Measurements from ENCODE around the gene MYO3A. TPM values are rescaled to one million over a fixed set of nuclear protein-coding genes. Genes with fewer than 3 reads are reported as not detected.

Gene MYO3A
- total RNA-seq, 3 donors from 2014 or later = 0.29 to 0.33 TPM; not detected in 1

- no peak for DNase-seq (ENCODE audit: low spot score in 2 of 2)
- H3K36me3 ChIP-seq = no peaks in the 10 kb centered on the region
- H3K4me1 ChIP-seq = no peaks in the 10 kb centered on the region
- H3K27ac ChIP-seq = no peak overlapping the region
- H3K4me3 ChIP-seq = peak overlapping the region; percentile 22 to 62 (median 47)
- H3K9me3 ChIP-seq = no peaks in the 10 kb centered on the region
- TF ChIP-seq, protein P1, sequence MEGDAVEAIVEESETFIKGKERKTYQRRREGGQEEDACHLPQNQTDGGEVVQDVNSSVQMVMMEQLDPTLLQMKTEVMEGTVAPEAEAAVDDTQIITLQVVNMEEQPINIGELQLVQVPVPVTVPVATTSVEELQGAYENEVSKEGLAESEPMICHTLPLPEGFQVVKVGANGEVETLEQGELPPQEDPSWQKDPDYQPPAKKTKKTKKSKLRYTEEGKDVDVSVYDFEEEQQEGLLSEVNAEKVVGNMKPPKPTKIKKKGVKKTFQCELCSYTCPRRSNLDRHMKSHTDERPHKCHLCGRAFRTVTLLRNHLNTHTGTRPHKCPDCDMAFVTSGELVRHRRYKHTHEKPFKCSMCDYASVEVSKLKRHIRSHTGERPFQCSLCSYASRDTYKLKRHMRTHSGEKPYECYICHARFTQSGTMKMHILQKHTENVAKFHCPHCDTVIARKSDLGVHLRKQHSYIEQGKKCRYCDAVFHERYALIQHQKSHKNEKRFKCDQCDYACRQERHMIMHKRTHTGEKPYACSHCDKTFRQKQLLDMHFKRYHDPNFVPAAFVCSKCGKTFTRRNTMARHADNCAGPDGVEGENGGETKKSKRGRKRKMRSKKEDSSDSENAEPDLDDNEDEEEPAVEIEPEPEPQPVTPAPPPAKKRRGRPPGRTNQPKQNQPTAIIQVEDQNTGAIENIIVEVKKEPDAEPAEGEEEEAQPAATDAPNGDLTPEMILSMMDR (IDR thresholded peaks at IDR 0.05) = no peak
- TF ChIP-seq POLR2A (IDR thresholded peaks at IDR 0.05) = no peak
- TF ChIP-seq POLR2AphosphoS5 (IDR thresholded peaks at IDR 0.05) = no peak
- peaks cover 0 to 26% of the 10 kb centered on the region in 2 donors for H3K27me3 ChIP-seq
- intact Hi-C loops (cut with DNase I; ENCODE audit: low total_unique reads) = no loop called here
Measured at GRCh38 chr10:25934621-25935139, 651 bp downstream of the MYO3A start.

DNA sequence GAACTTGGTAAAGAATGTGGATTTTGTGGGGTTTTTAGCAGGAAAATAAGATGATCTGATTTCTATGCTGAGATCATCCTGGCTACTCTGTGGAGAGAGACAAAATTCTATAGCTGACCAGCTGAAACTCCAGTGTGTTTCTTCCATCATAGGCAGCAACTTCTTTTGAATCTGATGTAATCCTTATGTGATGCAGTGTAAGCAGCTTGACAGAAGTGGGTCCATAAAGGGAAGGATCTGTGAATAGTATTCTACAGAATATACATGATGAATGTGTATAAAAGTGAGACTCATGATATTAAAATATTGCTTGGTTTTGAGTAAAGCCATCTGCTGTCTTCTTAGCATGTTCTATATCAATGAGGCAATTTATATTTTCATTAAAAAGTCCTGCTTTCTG lies 4.4 kb downstream of the MYO3A start:
- DNase-seq (ENCODE audit: low spot score in 2 of 2) = no peak
- intact Hi-C loops (cut with DNase I; ENCODE audit: low total_unique reads) = no loop called here
- Histone ChIP-seq H3K4me1 (no peaks in the 10 kb centered on the region), H3K36me3 (no peaks in the 10 kb centered on the region), H3K4me3 (no peak overlapping the region), H3K27ac (no peak overlapping the region), H3K9me3 (no peaks in the 10 kb centered on the region), H3K27me3 (peaks cover 0 to 24% of the 10 kb centered on the region in 2 donors)
- TF ChIP-seq, protein P1 (IDR thresholded peaks at IDR 0.05) = no peak
- TF ChIP-seq POLR2A (IDR thresholded peaks at IDR 0.05) = no peak
- TF ChIP-seq POLR2AphosphoS5 (IDR thresholded peaks at IDR 0.05) = no peak

GRCh38 chr10:25944771-25945170 lies 10.7 kb downstream of the MYO3A start:
- Histone ChIP-seq H3K27me3 (no peaks in the 10 kb centered on the region), H3K9me3 (peaks cover 7 to 10% of the 10 kb centered on the region in 2 donors), H3K27ac (no peak overlapping the region), H3K36me3 (no peaks in the 10 kb centered on the region), H3K4me3 (no peak overlapping the region), H3K4me1 (no peaks in the 10 kb centered on the region)
- DNase-seq (ENCODE audit: low spot score in 2 of 2) = no peak
- intact Hi-C loops (cut with DNase I; ENCODE audit: low total_unique reads) = no loop called here
- TF ChIP-seq POLR2A (IDR thresholded peaks at IDR 0.05) (no peak), POLR2AphosphoS5 (IDR thresholded peaks at IDR 0.05) (no peak)
- TF ChIP-seq, protein P1 (IDR thresholded peaks at IDR 0.05) = no peak

DNA sequence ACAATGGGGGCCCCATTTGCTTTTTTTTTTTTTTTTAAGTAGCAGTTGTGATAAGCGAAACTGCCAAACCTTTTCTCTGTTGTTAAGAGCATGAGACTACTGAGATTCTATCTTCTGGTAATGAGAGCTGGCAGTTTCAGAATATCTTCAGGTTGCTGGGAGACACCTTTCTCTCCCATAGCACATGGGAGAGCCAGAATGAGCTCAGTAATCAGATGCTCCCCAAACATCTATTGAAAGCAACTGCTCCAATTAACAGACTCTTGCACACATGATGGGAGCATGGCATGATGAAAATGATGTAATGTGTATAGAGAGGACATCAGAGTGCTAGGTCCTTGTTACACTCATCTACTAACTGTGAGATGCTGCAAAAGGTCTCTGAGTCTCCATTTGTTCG lies 18.8 kb downstream of the MYO3A start:
- TF ChIP-seq, protein P1 (IDR thresholded peaks at IDR 0.05) = no peak
- TF ChIP-seq POLR2A (IDR thresholded peaks at IDR 0.05) (no peak), POLR2AphosphoS5 (IDR thresholded peaks at IDR 0.05) (no peak)
- no peak for DNase-seq (ENCODE audit: low spot score in 2 of 2)
- Histone ChIP-seq H3K27ac (no peak overlapping the region), H3K4me3 (no peak overlapping the region), H3K9me3 (no peaks in the 10 kb centered on the region), H3K36me3 (no peaks in the 10 kb centered on the region), H3K4me1 (no peaks in the 10 kb centered on the region), H3K27me3 (no peaks in the 10 kb centered on the region)
- intact Hi-C loops (cut with DNase I; ENCODE audit: low total_unique reads) = no loop called here

- Histone ChIP-seq H3K4me1 (no peaks in the 10 kb centered on the region), H3K4me3 (no peak overlapping the region), H3K36me3 (no peaks in the 10 kb centered on the region), H3K27ac (no peak overlapping the region), H3K27me3 (no peaks in the 10 kb centered on the region), H3K9me3 (peaks cover 0 to 5% of the 10 kb centered on the region in 2 donors)
- TF ChIP-seq, protein P1 (IDR thresholded peaks at IDR 0.05) = no peak
- TF ChIP-seq POLR2AphosphoS5 (IDR thresholded peaks at IDR 0.05) (no peak), POLR2A (IDR thresholded peaks at IDR 0.05) (no peak)
- no peak for DNase-seq (ENCODE audit: low spot score in 2 of 2)
- intact Hi-C loops (cut with DNase I; ENCODE audit: low total_unique reads) = no loop called here
Measured at GRCh38 chr10:25954851-25955250, 20.8 kb downstream of the MYO3A start.

All from breast epithelium (tissue), 4 donors.